ENCODE measurements around the gene PLB1. TPM values are rescaled to one million over a fixed set of nuclear protein-coding genes. Genes with fewer than 3 reads are reported as not detected.
A peak's percentile ranks its signal among the peaks of the same experiment; 100 is the strongest.

Gene PLB1
- total RNA-seq, 1 donor from 2014 or later, result 1.6 TPM

DNA sequence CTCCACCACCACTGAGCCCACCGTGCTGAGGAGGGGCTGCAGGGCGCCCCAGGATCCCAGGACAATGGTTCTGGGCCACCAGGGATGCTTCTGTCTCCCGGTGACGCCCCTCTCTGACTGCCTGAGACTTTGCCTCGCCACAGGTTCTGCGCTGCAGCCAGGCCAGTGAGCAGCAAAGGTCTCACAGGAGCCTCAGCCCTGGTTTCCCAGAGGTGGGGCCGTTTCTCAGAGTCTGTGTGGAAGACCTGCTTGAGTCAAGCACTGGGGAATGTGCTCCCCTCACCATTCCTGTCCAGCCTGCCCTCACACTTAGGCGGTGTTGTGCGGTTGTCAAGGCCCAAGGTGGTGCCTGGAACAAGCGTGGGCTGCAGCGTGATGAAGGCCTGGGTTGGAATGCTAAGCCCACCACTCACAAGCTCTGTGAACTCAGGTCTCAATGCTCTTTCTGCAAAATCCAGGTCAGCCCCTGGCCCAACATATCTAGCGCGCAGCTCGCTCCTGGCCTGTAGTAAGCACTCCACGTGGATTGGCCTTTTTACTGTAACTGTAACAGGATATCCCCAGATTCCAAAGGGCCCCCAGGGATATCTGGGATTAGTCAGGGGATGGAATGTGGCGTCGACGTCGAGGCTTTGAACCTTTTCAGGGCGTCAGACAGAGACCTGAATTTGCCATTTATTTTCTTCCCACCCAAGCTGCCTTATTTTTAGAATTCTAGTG, 47.6 kb downstream of the PLB1 start:
- TF ChIP-seq, protein P1, sequence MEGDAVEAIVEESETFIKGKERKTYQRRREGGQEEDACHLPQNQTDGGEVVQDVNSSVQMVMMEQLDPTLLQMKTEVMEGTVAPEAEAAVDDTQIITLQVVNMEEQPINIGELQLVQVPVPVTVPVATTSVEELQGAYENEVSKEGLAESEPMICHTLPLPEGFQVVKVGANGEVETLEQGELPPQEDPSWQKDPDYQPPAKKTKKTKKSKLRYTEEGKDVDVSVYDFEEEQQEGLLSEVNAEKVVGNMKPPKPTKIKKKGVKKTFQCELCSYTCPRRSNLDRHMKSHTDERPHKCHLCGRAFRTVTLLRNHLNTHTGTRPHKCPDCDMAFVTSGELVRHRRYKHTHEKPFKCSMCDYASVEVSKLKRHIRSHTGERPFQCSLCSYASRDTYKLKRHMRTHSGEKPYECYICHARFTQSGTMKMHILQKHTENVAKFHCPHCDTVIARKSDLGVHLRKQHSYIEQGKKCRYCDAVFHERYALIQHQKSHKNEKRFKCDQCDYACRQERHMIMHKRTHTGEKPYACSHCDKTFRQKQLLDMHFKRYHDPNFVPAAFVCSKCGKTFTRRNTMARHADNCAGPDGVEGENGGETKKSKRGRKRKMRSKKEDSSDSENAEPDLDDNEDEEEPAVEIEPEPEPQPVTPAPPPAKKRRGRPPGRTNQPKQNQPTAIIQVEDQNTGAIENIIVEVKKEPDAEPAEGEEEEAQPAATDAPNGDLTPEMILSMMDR (IDR thresholded peaks at IDR 0.05; ENCODE audit: insufficient read depth, low read length, severe bottlenecking), result no peak
- FAIRE-seq (no peak), DNase-seq (ENCODE audit: low read depth) (no peak)
- H3K36me3 ChIP-seq (ENCODE audit: control insufficient read depth, insufficient read depth, low read length), result no peaks in the 10 kb centered on the region
- H3K4me3 ChIP-seq (ENCODE audit: low read depth, low read length), result no peak overlapping the region
- no peaks in the 10 kb centered on the region for H3K27me3 ChIP-seq (ENCODE audit: control insufficient read depth, insufficient read depth, low read length)

DNA sequence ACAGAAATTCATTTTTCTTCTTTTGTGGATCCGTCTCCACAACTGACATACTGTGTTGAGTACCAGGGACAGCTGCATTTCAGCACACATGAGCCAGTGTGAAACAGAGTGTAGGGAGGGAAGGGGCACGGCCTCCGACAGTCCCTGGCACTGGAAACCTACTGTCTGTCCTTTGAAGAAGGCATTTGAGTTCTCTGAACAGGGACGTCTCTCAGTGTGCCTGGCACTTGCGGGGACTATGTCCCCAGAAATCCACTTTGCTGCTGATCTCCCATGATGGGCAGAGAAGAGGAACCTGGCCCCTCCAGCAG, 48.1 kb downstream of the PLB1 start:
- Histone ChIP-seq H3K4me3 (ENCODE audit: low read depth, low read length) (no peak overlapping the region), H3K36me3 (ENCODE audit: control insufficient read depth, insufficient read depth, low read length) (no peaks in the 10 kb centered on the region), H3K27me3 (ENCODE audit: control insufficient read depth, insufficient read depth, low read length) (no peaks in the 10 kb centered on the region)
- TF ChIP-seq, protein P1 (IDR thresholded peaks at IDR 0.05; ENCODE audit: insufficient read depth, low read length, severe bottlenecking), result no peak
- no peak for DNase-seq (ENCODE audit: low read depth)
- no peak for FAIRE-seq

DNA sequence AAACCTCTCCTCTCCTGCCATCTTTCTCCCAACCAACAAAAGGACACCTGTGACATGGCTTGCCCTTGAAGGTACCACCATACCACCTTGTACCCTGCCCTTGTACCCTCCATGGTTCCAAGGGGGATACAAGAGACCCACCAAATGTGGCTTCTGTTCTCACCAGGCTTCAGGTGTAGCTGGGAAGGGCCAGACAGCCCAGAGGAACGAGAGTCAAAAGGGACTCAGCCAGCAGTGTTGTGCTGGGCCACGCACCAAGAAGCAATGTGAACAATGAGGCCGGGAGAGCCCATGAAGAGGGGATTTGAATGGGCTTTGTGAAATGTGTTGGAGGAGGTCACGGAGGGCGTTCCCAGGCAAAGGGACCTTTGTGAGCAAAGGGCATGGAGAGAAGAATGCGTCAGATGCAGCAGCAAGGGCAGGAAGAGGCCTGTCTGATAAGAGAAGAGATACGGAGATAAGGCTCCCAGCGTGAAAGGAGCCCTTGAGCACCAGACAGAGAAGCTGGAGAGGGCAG, 48.6 kb downstream of the PLB1 start:
- Histone ChIP-seq H3K36me3 (ENCODE audit: control insufficient read depth, insufficient read depth, low read length) (no peaks in the 10 kb centered on the region), H3K4me3 (ENCODE audit: low read depth, low read length) (no peak overlapping the region), H3K27me3 (ENCODE audit: control insufficient read depth, insufficient read depth, low read length) (no peaks in the 10 kb centered on the region)
- DNase-seq (ENCODE audit: low read depth), result no peak
- TF ChIP-seq, protein P1 (IDR thresholded peaks at IDR 0.05; ENCODE audit: insufficient read depth, low read length, severe bottlenecking), result no peak
- no peak for FAIRE-seq

DNA sequence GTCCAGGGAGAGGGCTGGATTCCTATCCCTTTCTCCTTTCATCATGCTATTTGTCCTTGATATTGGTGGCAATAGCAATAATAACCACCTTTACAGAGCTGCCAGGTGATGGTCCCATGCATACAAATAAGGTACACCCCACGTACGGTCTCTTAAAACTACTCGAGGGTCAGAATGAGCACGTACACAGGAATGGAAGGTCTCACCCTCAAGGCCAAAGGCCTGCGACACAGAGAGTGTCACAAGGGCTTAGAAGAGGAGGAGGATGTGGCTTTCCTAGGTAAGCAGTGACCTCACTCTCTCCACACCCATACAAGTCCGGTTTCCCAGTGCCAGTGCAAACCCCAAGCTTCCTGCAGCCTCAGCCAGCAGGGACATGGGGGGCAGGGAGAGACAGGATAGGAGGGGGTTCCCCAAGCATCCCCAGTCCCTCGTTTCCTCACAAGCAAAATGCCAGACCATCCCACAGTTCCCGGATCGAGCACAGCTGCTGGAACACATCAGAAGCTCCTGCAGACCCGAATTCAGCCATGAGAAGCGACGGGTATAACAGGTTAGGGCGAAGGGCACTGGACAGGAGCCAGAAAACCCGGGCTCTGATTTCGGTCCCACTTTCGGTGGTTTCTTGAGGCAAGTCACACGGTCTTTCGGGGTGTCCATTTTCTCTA, 49.2 kb downstream of the PLB1 start:
- FAIRE-seq, result no peak
- H3K36me3 ChIP-seq (ENCODE audit: control insufficient read depth, insufficient read depth, low read length), result no peaks in the 10 kb centered on the region
- peak; percentile 50 for DNase-seq (ENCODE audit: low read depth)
- no peaks in the 10 kb centered on the region for H3K27me3 ChIP-seq (ENCODE audit: control insufficient read depth, insufficient read depth, low read length)
- H3K4me3 ChIP-seq (ENCODE audit: low read depth, low read length), result no peak overlapping the region
- TF ChIP-seq, protein P1 (IDR thresholded peaks at IDR 0.05; ENCODE audit: insufficient read depth, low read length, severe bottlenecking), result no peak

DNA sequence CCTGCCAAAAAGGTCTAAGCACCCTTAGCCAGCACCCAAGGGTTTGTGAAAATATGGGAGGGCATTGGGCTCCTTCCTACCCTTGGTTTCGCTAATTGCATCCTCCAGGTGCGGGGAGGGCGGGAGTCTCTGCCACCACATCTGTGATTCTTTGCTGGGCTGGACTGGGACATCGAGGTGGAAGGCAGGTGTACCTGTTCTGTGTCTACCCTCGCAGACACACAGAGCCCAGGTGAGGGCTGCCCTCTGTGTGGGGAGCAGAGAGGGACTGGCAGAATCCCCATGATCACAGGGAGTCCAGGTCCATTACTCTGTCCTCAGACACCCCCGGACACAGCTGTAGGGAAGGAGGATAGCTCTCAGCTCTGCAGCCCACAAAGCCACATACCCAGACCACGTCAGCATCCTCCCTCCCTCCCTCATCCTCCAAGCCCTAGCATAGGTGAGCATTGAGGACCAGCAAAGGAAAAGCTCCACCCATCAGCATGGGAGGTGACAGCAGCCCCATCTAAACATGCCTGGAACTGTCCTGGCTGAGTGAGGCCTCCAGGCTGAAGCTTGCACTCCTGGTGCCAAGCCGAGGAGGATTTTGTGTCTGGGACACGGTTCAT, 49.8 kb downstream of the PLB1 start:
- H3K4me3 ChIP-seq (ENCODE audit: low read depth, low read length), result no peak overlapping the region
- peak; percentile 36 for FAIRE-seq
- DNase-seq (ENCODE audit: low read depth), result peak; percentile 95

More for the DNA sequence above, 49.8 kb downstream of the PLB1 start:
- H3K36me3 ChIP-seq (ENCODE audit: control insufficient read depth, insufficient read depth, low read length), result no peaks in the 10 kb centered on the region
- H3K27me3 ChIP-seq (ENCODE audit: control insufficient read depth, insufficient read depth, low read length), result no peaks in the 10 kb centered on the region
- TF ChIP-seq, protein P1 (IDR thresholded peaks at IDR 0.05; ENCODE audit: insufficient read depth, low read length, severe bottlenecking), result no peak
